Brain microvascular endothelial cell (primary cell): Measurements from ENCODE around the gene GPI.

Source experiments
- DNase-seq: peaks from one replicate; pipeline ENCODE4 v3.0.0-alpha.2; 2020
- H3K27ac ChIP-seq: fragments of 250-450 bp; sonication (Bioruptor Pico); 2 replicates; pipeline ENCODE4 v1.5.1; 2020; ENCODE audit warnings: mild to moderate bottlenecking, moderate library complexity
- H3K27me3 ChIP-seq: fragments of 250-450 bp; sonication (Bioruptor Pico); replicated peaks from 2 replicates; pipeline ENCODE4 v1.5.1; 2020; ENCODE audit warnings: mild to moderate bottlenecking
- H3K36me3 ChIP-seq: fragments of 250-450 bp; sonication (Bioruptor Pico); replicated peaks from 2 replicates; pipeline ENCODE4 v1.5.1; 2020; ENCODE audit warnings: mild to moderate bottlenecking
- H3K4me3 ChIP-seq: 2 replicates; pipeline ENCODE4 v1.5.1; 2011; ENCODE audit warnings: low read depth, mild to moderate bottlenecking, control low read depth, low read length, moderate library complexity
- in situ Hi-C: cut with HindIII; loops from 2 replicates; pipeline ENCODE4 v1.10.0; 2017; ENCODE audit warnings: low sequenced_read_pairs, low pct_ligation_motif_present
- TF ChIP-seq, protein P1 (sequence below): IDR thresholded peaks from 2 replicates; pipeline ENCODE4 v1.5.1; 2011; ENCODE audit warnings: low read depth, mild to moderate bottlenecking, moderate library complexity, low read length, control low read depth, inconsistent platforms; ENCODE audit errors: missing control alignments

Gene GPI

DNA sequence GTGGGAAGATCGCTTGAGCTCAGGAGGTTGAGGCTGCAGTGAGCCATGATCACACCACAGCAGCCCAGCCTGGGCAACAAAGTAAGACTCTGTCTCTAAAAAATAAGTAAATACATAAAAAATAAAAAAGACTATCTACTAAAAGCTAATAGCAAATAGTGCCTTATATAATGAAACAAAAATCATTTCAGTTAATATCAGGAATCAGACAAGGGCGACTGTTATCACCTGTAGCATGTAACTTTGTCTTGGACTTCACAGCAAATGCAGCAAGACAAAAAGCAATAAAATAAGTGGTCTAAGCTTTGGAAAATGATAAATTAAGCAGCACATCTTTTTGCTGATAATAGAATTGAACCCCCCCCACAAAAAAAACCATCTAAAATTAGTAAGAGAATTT, 21.2 kb upstream of the GPI start:
- TF ChIP-seq, protein P1, sequence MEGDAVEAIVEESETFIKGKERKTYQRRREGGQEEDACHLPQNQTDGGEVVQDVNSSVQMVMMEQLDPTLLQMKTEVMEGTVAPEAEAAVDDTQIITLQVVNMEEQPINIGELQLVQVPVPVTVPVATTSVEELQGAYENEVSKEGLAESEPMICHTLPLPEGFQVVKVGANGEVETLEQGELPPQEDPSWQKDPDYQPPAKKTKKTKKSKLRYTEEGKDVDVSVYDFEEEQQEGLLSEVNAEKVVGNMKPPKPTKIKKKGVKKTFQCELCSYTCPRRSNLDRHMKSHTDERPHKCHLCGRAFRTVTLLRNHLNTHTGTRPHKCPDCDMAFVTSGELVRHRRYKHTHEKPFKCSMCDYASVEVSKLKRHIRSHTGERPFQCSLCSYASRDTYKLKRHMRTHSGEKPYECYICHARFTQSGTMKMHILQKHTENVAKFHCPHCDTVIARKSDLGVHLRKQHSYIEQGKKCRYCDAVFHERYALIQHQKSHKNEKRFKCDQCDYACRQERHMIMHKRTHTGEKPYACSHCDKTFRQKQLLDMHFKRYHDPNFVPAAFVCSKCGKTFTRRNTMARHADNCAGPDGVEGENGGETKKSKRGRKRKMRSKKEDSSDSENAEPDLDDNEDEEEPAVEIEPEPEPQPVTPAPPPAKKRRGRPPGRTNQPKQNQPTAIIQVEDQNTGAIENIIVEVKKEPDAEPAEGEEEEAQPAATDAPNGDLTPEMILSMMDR: no peak
- in situ Hi-C loops: no loop called here
- Histone ChIP-seq H3K4me3 (no peak overlapping the region), H3K27ac (no peak overlapping the region), H3K36me3 (peaks cover 56% of the 10 kb centered on the region), H3K27me3 (no peaks in the 10 kb centered on the region)
- DNase-seq: no peak

DNA sequence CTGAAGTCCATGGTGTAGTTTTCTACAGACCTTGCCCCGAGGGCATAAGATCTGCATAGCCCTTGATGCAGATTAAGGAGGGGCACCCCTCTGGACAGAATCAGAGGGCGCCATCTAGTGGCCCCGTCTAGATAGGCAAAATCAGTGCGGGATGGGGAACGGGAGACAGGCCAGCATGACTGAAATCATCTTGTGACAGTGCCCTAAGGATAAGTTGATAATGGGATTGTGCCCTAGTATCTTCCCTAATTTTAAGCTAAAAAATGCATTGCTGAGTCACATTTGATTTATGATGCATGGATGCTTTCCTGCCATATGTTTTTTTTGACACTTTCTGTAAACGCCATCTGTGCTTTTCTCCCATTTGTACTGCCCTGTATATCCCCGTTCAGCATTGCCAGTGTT, 19.0 kb upstream of the GPI start:
- Histone ChIP-seq H3K36me3 (peaks cover 50% of the 10 kb centered on the region), H3K27ac (no peak overlapping the region), H3K4me3 (no peak overlapping the region), H3K27me3 (no peaks in the 10 kb centered on the region)
- DNase-seq: peak; percentile 61
- TF ChIP-seq, protein P1: peak; percentile 94
- in situ Hi-C loops: no loop called here

DNA sequence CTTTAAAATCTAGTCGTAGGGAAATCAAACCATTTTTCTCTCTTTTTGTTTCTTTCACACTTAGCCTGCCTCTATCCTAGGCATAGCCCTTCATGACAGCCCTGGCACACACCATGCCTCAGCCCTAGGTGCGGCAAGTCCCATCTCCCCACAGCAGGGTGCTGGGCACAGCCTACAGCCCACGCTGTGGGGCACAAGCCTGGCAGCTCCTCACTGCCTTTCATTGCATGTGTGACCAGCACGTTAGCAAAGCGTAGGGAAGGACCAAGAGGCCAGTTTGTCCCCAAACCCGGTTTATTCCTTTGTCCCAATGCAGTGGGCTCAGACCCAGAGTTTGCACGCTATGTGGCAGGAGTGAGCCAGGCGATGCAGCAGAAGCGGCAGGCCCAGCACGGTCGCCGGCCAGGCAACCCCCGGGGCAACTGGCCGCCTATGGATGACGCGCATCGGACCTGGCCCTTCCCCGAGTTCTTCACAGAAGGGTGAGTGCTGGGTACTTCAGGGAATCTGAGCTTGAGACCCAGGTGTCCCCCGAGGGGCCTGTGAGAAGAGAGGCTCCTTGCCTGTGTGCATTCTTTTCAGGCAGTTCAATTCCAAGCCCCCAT, 17.3 kb upstream of the GPI start:
- Histone ChIP-seq H3K27ac (no peak overlapping the region), H3K27me3 (no peaks in the 10 kb centered on the region), H3K4me3 (no peak overlapping the region), H3K36me3 (peaks cover 44% of the 10 kb centered on the region)
- DNase-seq: no peak
- TF ChIP-seq, protein P1: no peak
- in situ Hi-C loops: no loop called here

DNA sequence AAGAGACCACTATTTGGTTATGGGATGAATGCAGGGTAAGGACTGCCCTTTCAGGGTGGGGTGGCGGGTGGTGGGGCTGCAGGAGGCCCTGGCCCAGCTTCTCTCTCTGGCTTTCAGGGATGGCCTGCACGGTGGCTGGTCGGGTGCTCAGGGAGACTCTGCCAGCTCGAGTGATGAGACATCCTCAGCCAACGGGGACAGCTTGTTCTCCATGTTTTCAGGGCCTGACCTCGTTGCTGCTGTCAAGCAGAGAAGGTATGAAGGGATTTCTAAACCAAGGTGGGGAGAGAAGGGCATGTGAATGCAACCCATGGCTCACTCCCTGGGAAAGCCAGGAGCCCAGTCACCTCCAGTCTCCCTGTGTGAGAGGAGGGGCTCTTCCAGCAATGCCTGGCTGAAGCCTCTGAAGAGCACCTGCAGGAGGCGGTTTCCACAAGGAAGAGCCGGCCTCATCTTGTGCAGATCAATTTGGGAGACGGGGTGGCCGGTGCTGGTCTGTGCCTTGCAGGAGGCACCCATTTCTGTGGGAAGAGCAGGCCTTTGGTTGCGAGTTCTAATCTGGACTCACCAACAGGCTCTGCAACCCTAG, 16.0 kb upstream of the GPI start:
- H3K4me3 ChIP-seq: no peak overlapping the region
- DNase-seq: no peak
- H3K27ac ChIP-seq: no peak overlapping the region
- no peaks in the 10 kb centered on the region for H3K27me3 ChIP-seq
- in situ Hi-C loops: no loop called here
- H3K36me3 ChIP-seq: peaks cover 42% of the 10 kb centered on the region
- TF ChIP-seq, protein P1: no peak

DNA sequence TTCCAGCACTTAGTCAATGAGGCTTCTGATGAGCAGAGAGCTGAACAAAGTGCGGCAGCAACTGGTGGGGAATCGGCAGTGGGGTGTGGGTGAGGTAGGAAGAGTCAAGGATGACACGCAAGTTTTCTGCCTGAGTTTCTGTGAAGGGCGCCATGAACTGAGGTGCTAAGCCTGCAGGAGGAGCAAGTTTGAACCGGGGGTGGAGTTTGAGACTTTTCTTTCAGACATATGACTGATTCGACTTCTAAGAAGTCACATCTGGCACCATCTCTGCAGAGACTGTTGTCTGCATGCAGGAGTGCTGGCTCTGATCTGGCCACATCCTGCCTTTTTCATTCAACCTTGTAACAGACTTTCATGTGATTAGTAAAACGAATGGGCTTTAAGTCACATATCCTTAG, 14.8 kb upstream of the GPI start:
- peaks cover 45% of the 10 kb centered on the region for H3K36me3 ChIP-seq
- no peak for DNase-seq
- H3K27ac ChIP-seq: no peak overlapping the region
- no peak overlapping the region for H3K4me3 ChIP-seq
- no peaks in the 10 kb centered on the region for H3K27me3 ChIP-seq
- TF ChIP-seq, protein P1: no peak
- in situ Hi-C loops: no loop called here

DNA sequence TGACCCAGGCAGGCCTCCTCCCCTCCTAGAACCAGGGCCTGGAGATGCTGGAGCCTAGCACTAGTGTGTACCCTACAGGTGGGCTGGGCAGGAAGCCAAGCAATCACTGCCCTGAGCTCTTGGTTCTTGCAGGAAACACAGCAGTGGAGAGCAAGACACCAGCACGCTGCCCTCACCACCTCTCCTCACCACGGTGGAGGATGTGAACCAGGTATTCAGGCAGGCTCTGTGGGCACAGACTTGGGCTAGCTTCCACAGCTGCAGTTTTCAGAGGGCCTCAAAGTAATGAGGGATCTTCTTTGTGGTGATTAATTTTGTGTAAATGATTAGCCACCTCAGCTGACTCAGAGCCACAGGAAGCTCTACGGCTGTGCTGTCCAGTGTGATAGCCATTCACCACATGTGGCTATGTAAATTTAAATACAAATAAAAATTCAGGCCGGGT, 13.6 kb upstream of the GPI start:
- Histone ChIP-seq H3K27me3 (no peaks in the 10 kb centered on the region), H3K36me3 (peaks cover 42% of the 10 kb centered on the region), H3K27ac (no peak overlapping the region), H3K4me3 (no peak overlapping the region)
- TF ChIP-seq, protein P1: no peak
- in situ Hi-C loops: no loop called here
- DNase-seq: no peak
